Neural cell (in vitro differentiated cells): ENCODE data around the gene FAM78B. TPM values are rescaled to one million over a fixed set of nuclear protein-coding genes. Genes with fewer than 3 reads are reported as not detected.

Experiments
- H2AFZ ChIP-seq: fragments of 200-600, 300-800 bp; sonication (generic), shearing (Covaris generic); 2 replicates; pipeline ENCODE4 v1.6.0; 2014; ENCODE audit warnings: low read depth, mild to moderate bottlenecking, antibody characterized with exemption, low read length, moderate library complexity
- H3F3A ChIP-seq: fragments of 200-600 bp; shearing (Covaris generic); 2 replicates; pipeline ENCODE4 v1.6.1; 2016; ENCODE audit warnings: mild to moderate bottlenecking, moderate library complexity, mixed read lengths, antibody characterized with exemption, low read length; ENCODE audit not compliant: insufficient read depth, poor library complexity, severe bottlenecking
- H3K27ac ChIP-seq: fragments of 200-600, 300-800 bp; sonication (generic), shearing (Covaris generic); 2 replicates; pipeline ENCODE4 v1.5.1; 2014; ENCODE audit warnings: mild to moderate bottlenecking, low read length, moderate library complexity
- H3K27me3 ChIP-seq: fragments of 300-800, 200-600 bp; sonication (generic), shearing (Covaris generic); 2 replicates; pipeline ENCODE4 v1.6.0; 2014; ENCODE audit warnings: mild to moderate bottlenecking, low read depth, low read length, moderate library complexity; ENCODE audit not compliant: insufficient read depth
- H3K36me3 ChIP-seq: fragments of 300-800, 200-600 bp; sonication (generic), shearing (Covaris generic); 2 replicates; pipeline ENCODE4 v1.5.1; 2014; ENCODE audit warnings: mild to moderate bottlenecking, antibody characterized with exemption, low read length, moderate library complexity; ENCODE audit not compliant: insufficient read depth
- H3K4me2 ChIP-seq: fragments of 300-800, 200-600 bp; sonication (generic), shearing (Covaris generic); 2 replicates; pipeline ENCODE4 v1.6.0; 2014; ENCODE audit warnings: mild to moderate bottlenecking, low read length
- H3K4me3 ChIP-seq: fragments of 300-800, 200-600 bp; sonication (generic), shearing (Covaris generic); 2 replicates; pipeline ENCODE4 v1.5.1; 2014; ENCODE audit warnings: mild to moderate bottlenecking, low read length, moderate library complexity
- H3K79me2 ChIP-seq: fragments of 200-600 bp; shearing (Covaris generic); replicated peaks from 2 replicates; pipeline ENCODE4 v1.6.0; 2014; ENCODE audit warnings: mild to moderate bottlenecking, low read length, moderate library complexity; ENCODE audit not compliant: insufficient read depth
- H3K9ac ChIP-seq: fragments of 300-800, 200-600 bp; sonication (generic), shearing (Covaris generic); 2 replicates; pipeline ENCODE4 v1.6.1; 2016; ENCODE audit warnings: mild to moderate bottlenecking, low read length, mixed read lengths
- H3K9me2 ChIP-seq: fragments of 200-600 bp; shearing (Covaris generic); 2 replicates; pipeline ENCODE4 v1.6.1; 2016; ENCODE audit warnings: mild to moderate bottlenecking, low read length, mixed read lengths; ENCODE audit not compliant: insufficient read depth
- H3K9me3 ChIP-seq: fragments of 200-600, 300-800 bp; sonication (generic), shearing (Covaris generic); 2 replicates; pipeline ENCODE4 v1.6.1; 2016; ENCODE audit warnings: mild to moderate bottlenecking, mixed run types, low read length, moderate library complexity, mixed read lengths
- H4K20me1 ChIP-seq: fragments of 200-600 bp; shearing (Covaris generic); 2 replicates; pipeline ENCODE4 v1.6.1; 2016; ENCODE audit warnings: mild to moderate bottlenecking, mixed run types; ENCODE audit not compliant: insufficient read depth
- EP300 ChIP-seq: fragments of 450-650 bp; conservative IDR thresholded peaks from 2 replicates; pipeline ENCODE4 v1.6.1; 2014; ENCODE audit warnings: antibody characterized with exemption, mild to moderate bottlenecking, moderate library complexity; ENCODE audit not compliant: poor library complexity, severe bottlenecking
- EZH2 ChIP-seq: fragments of 200-600, 300-800 bp; shearing (Covaris generic), sonication (generic); IDR thresholded peaks from 2 replicates; pipeline ENCODE4 v1.6.1; 2014; ENCODE audit warnings: antibody characterized with exemption, low read length, borderline replicate concordance, mild to moderate bottlenecking; ENCODE audit not compliant: insufficient read depth, poor library complexity, severe bottlenecking
- MXI1 ChIP-seq: fragments of 450-650 bp; conservative IDR thresholded peaks from 2 replicates; pipeline ENCODE4 v1.6.1; 2014; ENCODE audit warnings: antibody characterized with exemption, mild to moderate bottlenecking; ENCODE audit not compliant: poor library complexity, severe bottlenecking
- POLR2AphosphoS5 ChIP-seq: IDR thresholded peaks from 2 replicates; pipeline ENCODE4 v1.6.1; 2012
- RAD21 ChIP-seq: fragments of 450-650 bp; conservative IDR thresholded peaks from 2 replicates; pipeline ENCODE4 v1.6.1; 2014; ENCODE audit warnings: antibody characterized with exemption, mild to moderate bottlenecking, moderate library complexity
- SMC3 ChIP-seq: fragments of 450-650 bp; conservative IDR thresholded peaks from 2 replicates; pipeline ENCODE4 v1.6.1; 2014; ENCODE audit warnings: antibody characterized with exemption, mild to moderate bottlenecking, moderate library complexity; ENCODE audit not compliant: poor library complexity
- TAF1 ChIP-seq: IDR thresholded peaks from 2 replicates; pipeline ENCODE4 v1.6.1; 2012; ENCODE audit warnings: low read depth
- polyA plus RNA-seq: library from polyadenylated mRNA; depleted of rRNA; stranded (reverse); fragments of >200 nt; gene quantifications from 2 replicates; pipeline ENCODE4 v1.2.3, GENCODE V29; 2014
- TF ChIP-seq, protein P1 (sequence below): fragments of 450-650 bp; IDR thresholded peaks from 2 replicates; pipeline ENCODE4 v1.5.1; 2014; ENCODE audit warnings: antibody characterized with exemption, mild to moderate bottlenecking, moderate library complexity; ENCODE audit not compliant: poor library complexity, severe bottlenecking
- TF ChIP-seq, protein P2 (sequence below): IDR thresholded peaks from 2 replicates; pipeline ENCODE4 v1.6.1; 2012; ENCODE audit warnings: borderline replicate concordance

Gene FAM78B
- polyA plus RNA-seq, 1 donor from 2014 or later = 2.4 TPM

DNA sequence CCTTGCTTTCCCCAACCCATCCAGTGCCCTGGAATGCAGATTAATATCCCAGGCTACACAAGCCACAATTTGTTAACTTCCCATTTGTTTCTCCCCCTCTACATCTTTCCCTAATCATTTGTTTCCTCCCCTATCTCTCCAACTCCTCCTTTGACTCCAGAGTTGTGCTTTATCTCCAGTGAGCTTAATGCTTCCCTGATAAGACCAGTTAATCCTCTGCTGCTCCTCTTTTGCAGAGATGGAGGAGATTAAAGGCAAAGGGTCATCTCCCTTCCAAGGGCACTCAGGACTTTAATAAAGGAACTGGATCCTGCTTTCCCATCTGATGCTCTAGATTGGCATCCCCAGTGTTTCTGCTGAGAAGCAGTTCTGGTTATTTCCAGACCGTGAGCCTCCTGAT, 7.1 kb downstream of the FAM78B start:
- H3K9me2 ChIP-seq = no peaks in the 10 kb centered on the region

DNA sequence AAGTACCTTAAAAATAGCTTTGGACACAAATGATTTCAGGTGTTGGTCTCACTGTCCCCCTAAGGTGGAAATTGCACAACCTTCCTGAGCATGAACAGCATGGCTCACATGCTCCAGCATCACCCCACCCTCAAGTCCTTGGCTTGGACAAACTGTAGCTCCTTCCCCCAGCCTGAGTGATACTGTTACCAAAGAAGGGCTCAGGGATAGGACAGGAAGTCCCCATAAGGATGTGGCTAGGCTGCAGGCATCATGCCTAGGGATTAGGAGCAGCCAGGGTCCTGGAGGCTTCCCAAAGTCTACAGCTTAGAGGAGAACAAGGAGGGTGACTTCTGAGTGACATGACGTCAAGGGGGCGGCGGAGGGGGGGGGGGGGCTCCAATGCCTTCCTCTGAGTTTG, 10.1 kb downstream of the FAM78B start:
- no peak overlapping the region for H3K9ac ChIP-seq
- TF ChIP-seq POLR2AphosphoS5 = no peak
- no peak for TF ChIP-seq EZH2
- no peak for TF ChIP-seq EP300
- TF ChIP-seq, protein P1, sequence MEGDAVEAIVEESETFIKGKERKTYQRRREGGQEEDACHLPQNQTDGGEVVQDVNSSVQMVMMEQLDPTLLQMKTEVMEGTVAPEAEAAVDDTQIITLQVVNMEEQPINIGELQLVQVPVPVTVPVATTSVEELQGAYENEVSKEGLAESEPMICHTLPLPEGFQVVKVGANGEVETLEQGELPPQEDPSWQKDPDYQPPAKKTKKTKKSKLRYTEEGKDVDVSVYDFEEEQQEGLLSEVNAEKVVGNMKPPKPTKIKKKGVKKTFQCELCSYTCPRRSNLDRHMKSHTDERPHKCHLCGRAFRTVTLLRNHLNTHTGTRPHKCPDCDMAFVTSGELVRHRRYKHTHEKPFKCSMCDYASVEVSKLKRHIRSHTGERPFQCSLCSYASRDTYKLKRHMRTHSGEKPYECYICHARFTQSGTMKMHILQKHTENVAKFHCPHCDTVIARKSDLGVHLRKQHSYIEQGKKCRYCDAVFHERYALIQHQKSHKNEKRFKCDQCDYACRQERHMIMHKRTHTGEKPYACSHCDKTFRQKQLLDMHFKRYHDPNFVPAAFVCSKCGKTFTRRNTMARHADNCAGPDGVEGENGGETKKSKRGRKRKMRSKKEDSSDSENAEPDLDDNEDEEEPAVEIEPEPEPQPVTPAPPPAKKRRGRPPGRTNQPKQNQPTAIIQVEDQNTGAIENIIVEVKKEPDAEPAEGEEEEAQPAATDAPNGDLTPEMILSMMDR = no peak
- TF ChIP-seq MXI1 = no peak
- H3K4me2 ChIP-seq = no peak overlapping the region

More for the DNA sequence above, 7.1 kb downstream of the FAM78B start:
- TF ChIP-seq POLR2AphosphoS5 (no peak), RAD21 (no peak), SMC3 (no peak), TAF1 (no peak), EP300 (no peak), MXI1 (no peak), EZH2 (no peak)
- TF ChIP-seq, protein P1 = no peak
- TF ChIP-seq, protein P2, sequence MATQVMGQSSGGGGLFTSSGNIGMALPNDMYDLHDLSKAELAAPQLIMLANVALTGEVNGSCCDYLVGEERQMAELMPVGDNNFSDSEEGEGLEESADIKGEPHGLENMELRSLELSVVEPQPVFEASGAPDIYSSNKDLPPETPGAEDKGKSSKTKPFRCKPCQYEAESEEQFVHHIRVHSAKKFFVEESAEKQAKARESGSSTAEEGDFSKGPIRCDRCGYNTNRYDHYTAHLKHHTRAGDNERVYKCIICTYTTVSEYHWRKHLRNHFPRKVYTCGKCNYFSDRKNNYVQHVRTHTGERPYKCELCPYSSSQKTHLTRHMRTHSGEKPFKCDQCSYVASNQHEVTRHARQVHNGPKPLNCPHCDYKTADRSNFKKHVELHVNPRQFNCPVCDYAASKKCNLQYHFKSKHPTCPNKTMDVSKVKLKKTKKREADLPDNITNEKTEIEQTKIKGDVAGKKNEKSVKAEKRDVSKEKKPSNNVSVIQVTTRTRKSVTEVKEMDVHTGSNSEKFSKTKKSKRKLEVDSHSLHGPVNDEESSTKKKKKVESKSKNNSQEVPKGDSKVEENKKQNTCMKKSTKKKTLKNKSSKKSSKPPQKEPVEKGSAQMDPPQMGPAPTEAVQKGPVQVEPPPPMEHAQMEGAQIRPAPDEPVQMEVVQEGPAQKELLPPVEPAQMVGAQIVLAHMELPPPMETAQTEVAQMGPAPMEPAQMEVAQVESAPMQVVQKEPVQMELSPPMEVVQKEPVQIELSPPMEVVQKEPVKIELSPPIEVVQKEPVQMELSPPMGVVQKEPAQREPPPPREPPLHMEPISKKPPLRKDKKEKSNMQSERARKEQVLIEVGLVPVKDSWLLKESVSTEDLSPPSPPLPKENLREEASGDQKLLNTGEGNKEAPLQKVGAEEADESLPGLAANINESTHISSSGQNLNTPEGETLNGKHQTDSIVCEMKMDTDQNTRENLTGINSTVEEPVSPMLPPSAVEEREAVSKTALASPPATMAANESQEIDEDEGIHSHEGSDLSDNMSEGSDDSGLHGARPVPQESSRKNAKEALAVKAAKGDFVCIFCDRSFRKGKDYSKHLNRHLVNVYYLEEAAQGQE = no peak
- Histone ChIP-seq H3K4me3 (no peak overlapping the region), H4K20me1 (no peaks in the 10 kb centered on the region), H3K36me3 (no peaks in the 10 kb centered on the region), H3K27ac (no peak overlapping the region), H3K9me3 (no peaks in the 10 kb centered on the region), H3F3A (no peaks in the 10 kb centered on the region), H3K79me2 (peaks cover 5% of the 10 kb centered on the region), H3K4me2 (no peak overlapping the region), H2AFZ (no peak overlapping the region), H3K9ac (no peak overlapping the region), H3K27me3 (peaks cover 38% of the 10 kb centered on the region)

More for the DNA sequence above, 10.1 kb downstream of the FAM78B start:
- Histone ChIP-seq H3K79me2 (no peaks in the 10 kb centered on the region), H4K20me1 (no peaks in the 10 kb centered on the region), H3K9me3 (no peaks in the 10 kb centered on the region), H3K4me3 (no peak overlapping the region), H3F3A (no peaks in the 10 kb centered on the region), H3K9me2 (no peaks in the 10 kb centered on the region), H3K27ac (no peak overlapping the region), H3K27me3 (peaks cover 11% of the 10 kb centered on the region), H3K36me3 (no peaks in the 10 kb centered on the region), H2AFZ (no peak overlapping the region)
